GM18519 (cell line): ENCODE measurements around the gene DLGAP1.

Source experiments
- ATAC-seq: cut with Tn5 transposase; IDR thresholded peaks from one replicate; pipeline ENCODE4 v1.9.1; 2021; ENCODE audit warnings: mild to moderate bottlenecking, moderate library complexity; ENCODE audit not compliant: unreplicated experiment, low FRiP score

The DLGAP1 gene

GRCh38 chr18:3842844-3843243 lies 612.3 kb downstream of the DLGAP1 start:
- no peak for ATAC-seq

GRCh38 chr18:3840766-3841165 lies 614.3 kb downstream of the DLGAP1 start:
- ATAC-seq: no peak

- ATAC-seq: no peak
Observed at GRCh38 chr18:3839581-3839981, 615.5 kb downstream of the DLGAP1 start.

GRCh38 chr18:3836483-3837335 lies 618.4 kb downstream of the DLGAP1 start:
- no peak for ATAC-seq

- ATAC-seq: no peak
Observed at GRCh38 chr18:3832025-3832638, 623.0 kb downstream of the DLGAP1 start.

GRCh38 chr18:3830604-3831003 lies 624.5 kb downstream of the DLGAP1 start:
- ATAC-seq: no peak

GRCh38 chr18:3827236-3827845 lies 627.8 kb downstream of the DLGAP1 start:
- no peak for ATAC-seq

- ATAC-seq: no peak
Observed at GRCh38 chr18:3826021-3826420, 629.1 kb downstream of the DLGAP1 start.

- ATAC-seq: no peak
Observed at GRCh38 chr18:3824101-3824500, 631.0 kb downstream of the DLGAP1 start.

GRCh38 chr18:3823073-3823472 lies 632.0 kb downstream of the DLGAP1 start:
- ATAC-seq: no peak

- no peak for ATAC-seq
Observed at GRCh38 chr18:3821524-3821923, 633.6 kb downstream of the DLGAP1 start.

GRCh38 chr18:3819961-3820360 lies 635.1 kb downstream of the DLGAP1 start:
- ATAC-seq: no peak

- ATAC-seq: no peak
Observed at GRCh38 chr18:3816610-3817363, 638.3 kb downstream of the DLGAP1 start.

GRCh38 chr18:3815991-3816390 lies 639.1 kb downstream of the DLGAP1 start:
- no peak for ATAC-seq

GRCh38 chr18:3814816-3815215 lies 640.3 kb downstream of the DLGAP1 start:
- ATAC-seq: no peak

- ATAC-seq: no peak
Observed at GRCh38 chr18:3810296-3810695, 644.8 kb downstream of the DLGAP1 start.

- no peak for ATAC-seq
Observed at GRCh38 chr18:3808985-3809780, 645.9 kb downstream of the DLGAP1 start.

GRCh38 chr18:3806656-3807055 lies 648.5 kb downstream of the DLGAP1 start:
- ATAC-seq: no peak

- no peak for ATAC-seq
Observed at GRCh38 chr18:3804336-3804735, 650.8 kb downstream of the DLGAP1 start.

GRCh38 chr18:3803350-3803749 lies 651.8 kb downstream of the DLGAP1 start:
- ATAC-seq: no peak
